HuH-7.5 (cell line): ENCODE data around the gene EPO.

ENCODE experiments used
- DNase-seq: peaks from one replicate; pipeline ENCODE4 v3.0.0; 2011; ENCODE audit warnings: low spot score

The EPO gene

GRCh38 chr7:100720279-100720670 lies at the start of gene EPO:
Gene EPO (plus strand): TSS chr7:100720468. CDS start chr7:100720981, 513 bp downstream.
- DNase-seq = peak; percentile 43

GRCh38 chr7:100671353-100672327 lies 48.6 kb upstream of the EPO start:
- DNase-seq = no peak

- DNase-seq = peak; percentile 98
Measured at GRCh38 chr7:100673302-100673941, 46.8 kb upstream of the EPO start, which contains the start of gene GNB2. Gene GNB2 (plus strand): TSS chr7:100673740. CDS start chr7:100676266, 2,526 bp downstream.

- DNase-seq = no peak
Measured at GRCh38 chr7:100673942-100674410, 46.3 kb upstream of the EPO start.

- no peak for DNase-seq
Measured at GRCh38 chr7:100674411-100675104, 45.7 kb upstream of the EPO start.

- DNase-seq = no peak
Measured at GRCh38 chr7:100675105-100675451, 45.2 kb upstream of the EPO start.

GRCh38 chr7:100675581-100676350 lies 44.5 kb upstream of the EPO start:
- no peak for DNase-seq

- DNase-seq = no peak
Measured at GRCh38 chr7:100676501-100677306, 43.6 kb upstream of the EPO start.

GRCh38 chr7:100677308-100678267 lies 42.7 kb upstream of the EPO start:
- no peak for DNase-seq

GRCh38 chr7:100678291-100678984 lies 41.8 kb upstream of the EPO start:
- DNase-seq = no peak

- no peak for DNase-seq
Measured at GRCh38 chr7:100679129-100679926, 40.9 kb upstream of the EPO start.

GRCh38 chr7:100679927-100680575 lies 40.2 kb upstream of the EPO start:
- DNase-seq = no peak

GRCh38 chr7:100680576-100681271 lies 39.5 kb upstream of the EPO start:
- DNase-seq = no peak

- DNase-seq = no peak
Measured at GRCh38 chr7:100681491-100682227, 38.6 kb upstream of the EPO start.

- DNase-seq = no peak
Measured at GRCh38 chr7:100682228-100682741, 38.0 kb upstream of the EPO start.
